Stimulated activated CD4-positive, alpha-beta T cell treated with anti-CD3 and anti-CD28 coated beads, Interleukin-4, amount 100 ng/mL, for 48 hours (primary cell): ENCODE results near the gene ALK.
A peak's percentile ranks its signal among the peaks of the same experiment; 100 is the strongest.

ENCODE experiments used
- DNase-seq, 2 donors: peaks; one replicate each; pipeline ENCODE4 v3.0.0-alpha.2; 2020; ENCODE audit warnings: low read depth in 2 of 2

Gene ALK

DNA sequence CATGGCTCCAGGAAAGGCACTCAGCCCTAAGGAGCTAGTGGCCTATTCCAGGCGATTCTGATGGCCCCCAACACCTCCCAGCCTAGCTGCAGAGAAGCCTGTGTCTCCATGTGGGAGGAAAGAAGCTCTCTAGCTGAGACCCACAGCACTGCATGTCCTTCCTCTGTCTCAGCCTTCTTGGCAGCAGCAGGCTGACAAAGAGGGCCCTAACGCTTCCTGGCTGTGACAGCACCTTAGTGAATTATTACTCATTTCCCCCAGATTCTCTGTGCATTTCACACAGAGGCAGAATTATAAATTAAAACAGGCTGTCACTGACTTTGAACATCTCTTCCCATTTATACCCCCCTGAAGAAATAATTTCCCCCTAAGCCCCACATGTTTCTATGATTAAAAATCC is 599.4 kb downstream of the ALK start:
- DNase-seq, result peak in 1 of 2 donors; percentile 10

DNA sequence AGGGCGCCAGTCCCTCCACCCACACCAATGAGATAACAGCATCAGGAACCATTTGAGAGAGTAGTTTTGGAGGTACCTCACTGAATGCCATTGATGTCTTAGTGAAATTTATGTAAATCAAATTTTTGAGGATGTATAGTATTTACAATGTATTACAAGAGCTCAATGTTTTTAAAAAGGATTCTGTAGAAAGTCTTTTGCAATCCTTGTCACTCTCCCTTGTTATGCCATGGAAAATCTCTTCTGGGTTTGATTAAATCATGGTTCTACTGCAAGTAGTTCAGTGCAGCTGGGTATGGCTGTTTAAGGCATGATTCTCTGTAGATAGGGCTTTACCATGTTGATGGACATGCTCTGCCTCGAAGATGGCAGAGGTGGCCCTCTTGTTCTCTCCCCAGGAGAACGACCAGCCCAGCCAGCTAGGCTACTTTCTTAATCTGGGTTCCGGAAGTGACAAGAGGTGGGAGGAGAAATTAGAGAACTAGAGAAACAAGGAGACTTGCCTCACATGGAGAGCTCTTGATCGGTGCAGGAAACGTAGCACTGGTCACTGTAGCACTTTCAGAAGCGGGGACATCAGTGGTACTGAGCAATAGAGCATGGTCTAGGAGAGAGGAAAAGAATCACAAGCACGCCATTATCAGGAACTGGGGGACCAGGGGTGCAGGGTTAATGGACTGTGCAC is 603.4 kb downstream of the ALK start:
- DNase-seq, result no peak

DNA sequence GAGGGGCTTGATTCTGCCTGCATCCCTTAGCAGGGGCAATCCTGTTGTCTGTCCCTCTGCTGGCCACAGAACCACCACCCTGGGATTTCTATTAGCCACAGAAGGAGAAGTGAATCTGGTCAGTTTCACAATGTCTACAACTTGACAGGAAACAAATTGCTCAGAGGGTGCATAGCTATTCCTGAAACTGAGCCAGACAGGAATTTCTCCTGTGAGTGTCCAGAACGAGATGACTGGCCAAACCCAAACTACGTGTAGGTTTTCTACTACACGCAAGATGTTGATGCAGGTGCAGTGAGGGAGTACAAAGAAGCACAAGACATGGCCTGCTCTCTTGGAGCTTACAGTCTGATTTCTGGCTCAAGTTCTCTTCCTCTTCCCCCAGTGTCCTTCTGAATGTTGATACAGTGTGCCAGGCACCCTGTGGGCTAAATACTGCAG is 604.3 kb downstream of the ALK start:
- no peak for DNase-seq

DNA sequence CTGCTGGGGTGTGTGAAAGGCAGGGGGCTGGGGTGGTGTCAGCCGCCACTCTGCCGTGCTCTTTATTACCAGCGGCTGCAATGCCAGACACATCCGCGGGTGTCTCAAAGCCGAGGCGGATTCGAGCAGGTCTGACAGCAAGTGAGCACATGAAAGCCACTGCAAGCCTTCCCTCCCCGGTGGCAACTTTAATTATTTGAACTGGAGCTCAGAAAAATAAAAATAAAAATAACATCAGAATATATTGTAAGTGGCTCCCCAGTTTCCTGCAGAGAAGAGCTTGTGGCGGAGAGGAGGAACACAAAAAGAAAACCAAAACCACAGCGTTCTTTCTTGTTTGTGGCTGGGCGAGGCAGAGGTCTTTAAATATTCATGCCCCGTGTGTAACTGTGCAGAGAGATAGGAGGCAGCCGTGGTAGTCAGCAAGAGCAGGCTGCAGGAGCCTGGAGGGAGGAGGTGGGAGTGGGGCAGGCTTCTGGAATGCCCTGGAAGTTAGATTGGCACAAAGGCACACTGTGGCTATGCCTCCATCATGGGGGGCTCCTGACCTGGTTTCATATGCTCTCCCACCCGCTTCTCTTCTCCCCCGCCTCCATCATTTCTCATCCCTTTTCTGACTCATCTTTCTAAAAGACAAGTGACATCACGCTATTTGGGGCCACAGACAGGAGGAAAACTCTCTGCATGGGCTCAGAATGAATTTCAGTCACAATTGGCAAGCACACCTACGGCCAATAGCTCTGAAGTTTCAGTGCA is 606.4 kb downstream of the ALK start:
- peak; percentile 40 to 49 for DNase-seq

DNA sequence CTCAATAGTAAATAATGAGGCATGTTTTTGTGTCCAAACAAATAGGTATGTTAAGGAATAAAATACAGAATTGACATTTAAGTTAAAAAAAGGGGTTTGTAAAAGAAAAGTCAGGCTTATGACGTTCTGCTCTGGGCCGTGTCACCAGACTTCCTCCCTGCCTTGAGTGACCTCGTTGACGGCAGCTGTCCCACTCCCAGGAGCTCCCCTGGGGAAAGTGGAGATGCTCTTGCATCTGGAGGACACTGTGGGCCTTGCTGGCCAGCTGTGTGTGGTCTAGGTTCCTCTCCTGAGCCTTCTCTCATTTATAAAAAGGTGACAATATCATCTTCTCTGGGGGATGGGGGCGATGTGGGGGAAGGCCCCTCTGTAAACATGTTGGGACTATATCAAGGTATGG is 609.9 kb downstream of the ALK start:
- no peak for DNase-seq

DNA sequence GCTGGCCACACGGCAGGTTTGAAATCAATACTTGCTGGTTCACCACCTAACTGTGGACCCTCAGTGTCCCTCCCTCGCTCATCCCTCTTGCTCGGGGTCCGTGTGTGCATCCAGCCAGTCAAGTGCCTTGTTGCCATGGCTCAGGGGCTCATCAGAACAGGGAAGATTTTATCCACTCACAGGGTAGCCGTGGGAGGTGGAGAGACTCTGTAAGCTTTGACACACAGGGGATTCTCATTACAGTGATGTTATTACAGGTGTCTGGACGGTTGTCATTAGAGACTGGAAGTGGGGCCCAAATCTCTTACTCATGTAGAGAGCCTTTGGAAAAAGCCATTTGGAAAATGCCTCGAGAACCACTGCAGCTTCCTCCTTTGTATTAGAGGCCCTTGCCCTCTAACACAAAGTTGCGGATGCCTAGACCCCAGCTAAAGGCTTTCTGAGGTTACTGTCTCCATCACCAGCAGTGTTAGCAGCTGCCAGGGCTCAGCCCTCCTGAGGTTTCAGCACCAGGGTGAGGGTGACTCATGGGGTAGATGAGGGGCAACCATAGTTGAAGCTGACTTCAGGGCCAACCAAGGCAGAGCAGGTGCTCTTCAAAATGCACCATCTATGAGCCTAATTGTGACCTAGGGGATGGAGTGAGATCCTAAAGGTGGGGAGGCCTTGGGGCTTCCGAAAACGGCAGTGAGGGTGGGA is 610.6 kb downstream of the ALK start:
- no peak for DNase-seq

DNA sequence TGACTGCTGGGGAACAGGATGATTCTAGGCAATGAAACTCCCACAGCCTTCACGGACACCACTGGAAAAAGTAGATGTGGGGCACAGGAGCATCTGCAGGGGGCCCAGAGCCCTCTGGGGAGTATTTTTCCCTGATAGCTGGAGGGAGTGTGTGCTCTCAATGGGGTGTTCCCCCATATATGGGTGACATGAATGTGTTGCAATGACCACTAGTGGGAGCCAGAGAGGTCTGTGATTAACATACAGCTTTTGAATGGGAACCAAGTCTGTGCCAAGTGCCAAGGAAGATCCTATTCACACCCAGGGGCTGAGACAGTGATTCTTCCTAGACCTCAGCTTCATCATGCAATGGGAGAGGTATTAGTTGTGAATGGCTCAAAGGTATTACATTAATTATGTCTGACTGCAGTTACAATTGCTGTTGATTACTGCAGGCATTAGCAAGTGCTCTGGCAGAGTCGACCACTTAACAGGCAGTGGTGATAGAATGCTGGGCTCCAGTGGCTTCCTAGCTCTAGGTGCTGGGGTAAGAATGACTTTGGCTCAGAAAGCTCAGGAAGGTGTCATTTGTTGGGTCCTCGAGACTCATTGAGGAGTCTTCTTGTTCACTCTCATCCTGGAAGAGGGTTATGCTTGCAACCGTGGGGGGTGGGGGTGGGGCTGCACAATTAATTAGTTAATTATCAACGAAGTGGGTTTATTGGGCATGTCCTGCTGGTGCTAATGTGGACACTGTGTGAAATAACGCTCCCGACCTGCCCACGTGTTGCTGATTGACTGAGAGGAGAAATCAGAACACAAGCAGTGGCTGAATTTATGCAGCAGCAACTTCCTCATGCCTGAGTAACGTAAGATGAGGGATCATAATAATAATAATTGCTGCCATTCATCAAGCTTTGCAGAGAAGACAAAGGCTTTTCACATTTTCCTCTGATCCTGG is 612.0 kb downstream of the ALK start:
- DNase-seq, result peak in 1 of 2 donors; percentile 41

DNA sequence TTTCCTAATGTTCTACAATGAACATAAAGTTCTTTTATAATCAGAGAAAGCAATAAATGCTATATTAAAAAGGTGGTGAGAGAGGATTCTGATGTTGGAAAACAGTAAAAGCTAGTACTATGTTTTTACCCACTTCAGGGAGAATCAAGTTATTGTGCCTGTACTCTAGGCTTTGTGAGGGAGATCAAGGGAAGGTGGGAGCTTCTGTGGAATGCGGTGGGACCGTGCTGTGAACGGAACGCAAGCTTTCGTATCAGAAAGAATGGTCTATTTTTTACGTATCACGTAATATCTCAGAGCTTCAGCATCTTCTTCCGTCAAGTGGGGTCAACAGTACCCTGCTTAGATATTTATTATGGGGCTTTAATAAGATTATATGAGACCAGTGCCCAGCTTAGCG is 613.0 kb downstream of the ALK start:
- no peak for DNase-seq

DNA sequence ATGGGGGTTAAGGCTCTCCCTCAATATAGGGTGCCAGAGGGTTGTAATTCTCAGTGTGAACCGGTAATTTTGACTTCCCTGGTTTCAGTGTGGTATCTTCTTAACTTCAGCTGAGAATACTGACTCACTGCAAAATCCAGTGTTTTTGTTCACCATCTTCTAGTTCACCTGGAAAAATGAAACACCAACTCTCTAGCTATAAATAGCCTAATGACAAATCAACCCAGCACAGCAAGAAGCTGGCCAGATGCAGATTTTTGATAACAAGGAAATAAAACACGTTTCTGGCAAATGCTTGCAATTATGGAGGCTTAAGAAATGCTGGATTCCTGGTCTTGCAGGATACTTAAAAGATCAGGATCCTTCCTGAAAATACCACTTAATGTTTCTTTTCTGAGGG is 613.9 kb downstream of the ALK start:
- DNase-seq, result no peak

DNA sequence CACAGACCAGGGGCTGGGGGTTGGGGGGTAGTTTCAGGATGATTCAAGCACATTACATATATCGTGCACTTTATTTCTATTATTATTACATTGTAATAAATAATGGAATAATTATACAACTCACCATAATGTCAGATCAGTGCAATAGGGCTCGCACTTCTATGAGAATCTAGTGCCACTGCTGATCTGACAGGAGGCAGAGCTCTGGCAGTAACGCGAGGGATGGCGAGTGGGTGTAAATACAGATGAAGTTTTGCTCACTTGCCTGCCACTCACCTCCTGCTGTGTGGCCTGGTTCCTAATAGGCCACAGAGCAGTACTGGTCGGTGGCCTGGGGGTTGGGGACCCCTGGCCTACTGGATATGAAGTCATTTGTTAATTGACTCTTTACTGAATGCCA is 615.6 kb downstream of the ALK start:
- no peak for DNase-seq

DNA sequence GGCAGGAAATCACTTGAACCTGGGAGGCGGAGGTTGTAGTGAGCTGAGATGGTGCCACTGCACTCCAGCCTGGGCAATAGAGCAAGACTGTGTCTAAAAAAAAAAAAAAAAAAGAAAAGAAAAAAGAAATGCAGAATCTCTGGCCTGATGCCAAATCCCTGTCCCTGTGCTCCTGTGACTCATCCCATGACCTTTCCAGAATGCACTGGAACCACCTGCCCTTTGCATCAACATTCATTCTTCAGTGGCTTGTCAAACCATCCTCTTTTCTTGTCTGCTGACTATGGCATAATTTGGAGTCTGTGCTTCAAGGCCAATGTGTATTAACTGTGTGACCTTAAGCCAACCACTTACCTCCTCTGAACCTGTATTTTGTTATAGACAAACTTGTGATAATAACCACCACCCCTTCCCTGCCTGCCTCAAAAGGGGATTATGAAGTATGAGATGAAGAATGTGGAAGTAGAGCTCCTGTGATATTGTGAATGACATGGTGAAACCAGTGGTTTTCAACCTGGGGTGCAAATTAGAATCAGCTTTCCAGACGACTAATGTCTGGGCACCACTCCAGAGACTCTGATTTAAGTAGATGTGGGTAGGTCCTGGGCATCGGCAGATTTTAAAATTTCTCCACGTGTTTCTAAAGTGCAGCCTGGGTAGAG is 616.9 kb downstream of the ALK start:
- no peak for DNase-seq

DNA sequence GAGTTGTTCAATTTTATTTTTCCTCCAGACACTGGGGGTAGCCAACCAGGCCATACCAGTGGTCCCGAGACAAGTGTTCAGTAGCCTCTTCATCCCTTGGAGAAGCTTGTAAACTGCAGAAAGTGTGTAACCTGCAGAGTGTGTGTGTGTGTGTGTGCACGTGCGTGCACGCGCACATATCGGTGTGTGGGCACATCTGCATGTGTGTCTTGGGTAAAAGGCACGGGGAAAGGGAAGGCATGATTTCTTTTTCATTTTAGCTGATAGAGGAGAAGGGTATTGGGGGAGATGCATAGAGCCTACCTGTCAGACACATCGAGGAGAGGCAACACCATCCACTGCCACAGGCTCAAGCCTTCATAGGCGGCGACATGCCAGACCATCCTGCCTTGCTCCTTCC is 624.8 kb downstream of the ALK start:
- DNase-seq, result no peak

DNA sequence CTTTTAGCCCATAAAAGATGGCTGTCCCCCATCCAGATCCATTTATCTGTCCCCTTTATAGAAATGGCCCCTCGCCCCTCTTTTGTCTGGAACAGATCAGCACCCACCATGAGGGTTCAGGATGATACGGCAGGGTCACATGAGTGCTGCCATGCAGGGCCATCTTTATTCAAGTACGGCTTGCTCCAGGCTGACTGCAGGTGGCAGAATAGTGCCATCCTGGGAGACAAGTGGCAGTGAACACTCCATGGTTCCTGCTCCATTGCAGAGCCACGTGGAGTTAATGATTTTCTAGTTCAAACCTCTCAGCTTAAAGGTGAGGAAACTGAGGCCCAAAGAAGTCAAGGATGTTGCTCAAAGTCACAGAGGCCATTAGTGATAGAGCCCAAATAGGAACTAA is 625.5 kb downstream of the ALK start:
- no peak for DNase-seq

DNA sequence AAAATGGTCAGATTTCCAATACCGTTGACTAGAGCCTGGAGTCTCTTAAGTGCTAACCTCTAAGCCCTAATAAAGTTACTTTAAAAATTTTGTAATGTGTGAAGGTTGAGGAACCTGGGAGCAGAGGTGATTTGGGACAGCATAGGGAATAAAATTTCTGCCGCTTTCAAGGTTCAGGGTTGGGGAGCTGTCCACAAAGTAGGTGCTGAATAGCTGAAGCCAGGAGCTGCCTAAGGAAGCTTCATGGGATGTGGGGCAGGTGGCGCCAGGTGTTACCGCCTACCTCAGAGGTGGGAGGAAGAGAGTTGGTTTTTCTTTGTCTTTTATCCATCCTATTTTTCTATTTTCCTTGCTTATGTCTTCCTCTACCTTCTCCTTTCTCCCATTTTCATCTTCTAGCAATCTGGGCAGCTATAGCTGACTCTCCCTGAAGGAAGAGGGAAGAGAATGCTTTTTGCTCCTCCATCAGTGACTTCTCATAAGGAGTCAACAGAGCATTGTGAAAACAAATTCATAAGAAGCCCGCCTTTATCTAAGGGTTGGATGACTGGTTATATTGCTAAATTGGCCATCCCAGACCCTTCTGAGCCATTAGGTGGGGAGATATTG is 627.5 kb downstream of the ALK start:
- no peak for DNase-seq

DNA sequence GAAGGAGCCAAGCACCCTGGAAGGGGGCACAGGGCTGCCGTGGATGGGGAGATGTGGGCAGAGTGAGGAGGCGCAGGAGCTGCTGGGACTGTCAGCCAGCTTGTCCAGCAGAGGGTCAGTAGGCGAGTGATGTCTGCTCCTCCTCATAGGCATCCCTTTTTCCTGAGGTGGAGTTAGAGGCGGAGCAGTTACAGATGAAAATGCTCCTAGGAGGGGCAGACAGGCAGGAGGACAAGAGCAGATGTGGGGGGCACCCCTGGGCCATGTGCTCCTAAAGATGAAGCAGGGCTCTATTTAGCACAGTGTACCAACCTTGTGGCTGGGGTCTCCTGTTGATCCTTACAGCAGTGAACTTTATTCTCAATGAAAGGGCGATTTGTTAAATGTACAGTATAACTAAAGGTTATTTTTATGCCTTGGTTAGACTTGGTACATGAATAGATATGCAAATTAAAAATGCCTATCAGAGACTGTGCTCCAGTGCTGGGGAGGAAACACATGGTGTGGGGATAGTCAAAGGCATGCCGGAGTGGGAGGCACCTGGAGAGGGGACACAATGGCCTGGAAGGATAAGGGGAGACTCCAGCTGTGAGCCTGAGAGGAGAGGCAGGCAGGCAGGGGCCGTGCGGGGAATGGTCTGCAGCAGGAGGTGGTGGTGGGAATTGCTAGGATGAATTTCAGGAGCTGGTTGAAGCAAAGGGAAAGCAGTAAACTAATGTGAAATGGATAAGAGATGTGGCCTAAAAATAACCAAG is 630.9 kb downstream of the ALK start:
- DNase-seq, result no peak

DNA sequence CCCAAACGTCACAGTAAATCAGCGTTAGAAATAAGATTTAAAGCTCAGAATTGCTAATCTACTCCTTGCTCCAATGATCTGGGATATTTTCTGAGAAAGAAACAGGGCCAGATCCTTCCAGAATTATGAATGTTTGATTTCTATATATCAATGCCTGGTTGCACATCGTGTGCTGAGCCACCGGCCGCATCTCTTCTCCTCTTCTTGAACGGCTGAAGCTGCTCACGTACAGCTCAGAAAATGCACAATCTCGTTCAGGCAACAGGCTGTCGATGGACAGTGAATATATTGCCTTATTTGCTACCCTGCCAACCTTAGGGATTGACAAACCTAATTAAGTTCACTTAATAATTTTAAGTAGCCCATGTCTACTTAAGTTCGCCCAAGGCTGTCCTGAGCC is 636.7 kb downstream of the ALK start:
- DNase-seq, result no peak

DNA sequence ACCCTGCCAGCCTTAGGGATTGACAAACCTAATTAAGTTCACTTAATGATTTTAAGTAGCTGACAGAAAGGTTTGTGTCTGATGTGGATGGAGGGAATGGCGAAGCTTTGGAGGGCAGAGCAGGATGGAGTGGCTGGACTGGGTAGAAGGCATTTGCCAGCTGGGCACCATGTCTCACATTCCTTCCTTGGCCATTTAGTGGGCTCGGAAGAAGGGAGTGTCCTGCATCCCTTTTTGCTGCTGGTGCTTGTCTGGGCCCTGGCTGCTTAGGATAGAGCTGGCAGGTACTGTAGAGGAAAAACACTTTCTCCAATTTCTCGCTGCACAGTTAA is 639.5 kb downstream of the ALK start:
- no peak for DNase-seq

DNA sequence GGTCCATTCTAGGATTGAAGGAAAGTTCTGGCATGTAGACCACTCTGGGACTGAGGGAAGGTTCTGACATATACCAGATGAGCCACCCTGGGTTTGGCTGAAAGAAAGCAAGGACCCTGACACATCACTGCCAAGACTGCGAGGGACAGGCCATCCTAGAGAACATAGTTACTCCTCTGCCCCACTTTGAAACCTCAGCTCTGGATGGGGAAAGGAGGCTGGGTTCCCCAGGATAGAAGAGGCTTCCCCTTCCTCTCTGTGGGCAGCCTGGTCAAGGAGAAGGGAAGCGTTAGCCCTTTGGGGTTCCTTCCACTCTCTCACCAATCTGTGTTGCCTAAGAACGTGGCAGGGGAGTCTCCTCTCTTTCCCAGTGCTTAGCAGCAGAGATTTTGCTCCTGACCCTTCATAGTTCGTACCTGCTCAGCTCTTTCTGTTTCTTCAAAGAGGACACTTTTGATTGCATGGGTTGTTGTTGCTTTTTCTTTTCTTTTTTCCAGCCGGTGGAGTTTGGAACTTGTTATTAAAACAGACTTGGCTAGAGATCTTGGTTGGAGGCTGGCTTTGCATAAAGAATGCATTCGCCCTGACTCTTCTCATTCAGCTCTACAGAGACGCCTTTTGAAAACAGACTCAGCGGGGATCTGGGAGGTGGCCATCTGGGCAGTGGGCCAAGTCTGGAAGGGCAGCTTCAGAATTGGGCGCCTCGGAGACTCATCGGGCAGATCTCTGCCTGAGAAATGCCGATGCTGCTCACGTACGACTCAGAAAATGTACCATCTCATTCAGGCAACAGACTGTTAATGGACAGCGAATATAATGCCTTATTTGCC is 640.1 kb downstream of the ALK start:
- no peak for DNase-seq

DNA sequence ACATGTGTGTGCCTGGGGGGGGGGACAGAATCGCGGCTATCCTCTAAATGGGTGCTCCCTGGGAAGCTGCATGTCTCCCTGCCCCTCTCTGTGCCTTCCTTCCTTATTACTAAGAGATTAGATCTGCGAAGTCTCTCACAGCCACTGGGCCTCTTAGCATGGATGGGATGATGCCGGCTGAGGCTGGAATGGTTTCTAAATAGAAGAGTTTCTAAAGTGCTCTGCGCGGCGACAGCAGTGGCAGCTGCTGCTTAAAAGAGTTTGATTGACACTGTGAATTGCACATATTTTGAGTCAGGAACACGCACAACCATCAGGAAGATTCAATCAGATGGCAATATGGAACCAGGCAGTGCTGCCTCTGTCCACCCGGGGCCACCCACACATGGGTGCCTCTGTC is 642.4 kb downstream of the ALK start:
- DNase-seq, result no peak
